OCI-LY1 (cell line): Measurements from ENCODE around the gene ASIC3.

ENCODE experiments used
- H2AFZ ChIP-seq: fragments of 200-600 bp; sonication (generic), shearing (Covaris generic); 2 replicates; pipeline ENCODE4 v1.6.0; 2014; ENCODE audit warnings: antibody characterized with exemption, mild to moderate bottlenecking, low read length
- H3F3A ChIP-seq: fragments of 200-600 bp; sonication (generic), shearing (Covaris generic); 2 replicates; pipeline ENCODE4 v1.6.0; 2014; ENCODE audit warnings: mild to moderate bottlenecking, antibody characterized with exemption, low read length, moderate library complexity; ENCODE audit not compliant: insufficient read depth
- H3K27ac ChIP-seq: fragments of 200-600 bp; sonication (generic); 2 replicates; pipeline ENCODE4 v1.5.1; 2014; ENCODE audit warnings: low read length, mixed run types, mild to moderate bottlenecking, low read depth; ENCODE audit not compliant: poor library complexity, severe bottlenecking
- H3K27me3 ChIP-seq: fragments of 200-600 bp; sonication (generic); 2 replicates; pipeline ENCODE4 v1.6.0; 2014; ENCODE audit warnings: antibody characterized with exemption, mild to moderate bottlenecking, low read length, moderate library complexity; ENCODE audit not compliant: insufficient read depth
- H3K36me3 ChIP-seq: fragments of 200-600 bp; sonication (generic); 2 replicates; pipeline ENCODE4 v1.6.1; 2014; ENCODE audit warnings: mild to moderate bottlenecking, antibody characterized with exemption, low read length, moderate library complexity, mixed read lengths; ENCODE audit not compliant: insufficient read depth
- H3K4me1 ChIP-seq: fragments of 200-600 bp; sonication (generic); 2 replicates; pipeline ENCODE4 v1.5.1; 2014; ENCODE audit warnings: mild to moderate bottlenecking, low read length, moderate library complexity; ENCODE audit not compliant: insufficient read depth, severe bottlenecking
- H3K4me2 ChIP-seq: fragments of 200-600 bp; sonication (generic), shearing (Covaris generic); 2 replicates; pipeline ENCODE4 v1.6.1; 2014; ENCODE audit warnings: low read length
- H3K4me3 ChIP-seq: fragments of 200-600 bp; sonication (generic); 2 replicates; pipeline ENCODE4 v1.5.1; 2014; ENCODE audit warnings: low read length, low read depth, mild to moderate bottlenecking, mixed read lengths; ENCODE audit not compliant: poor library complexity, severe bottlenecking
- H3K79me2 ChIP-seq: fragments of 200-600 bp; shearing (Covaris generic); 2 replicates; pipeline ENCODE4 v1.6.1; 2016; ENCODE audit warnings: mixed run types, low read length, mixed read lengths; ENCODE audit not compliant: insufficient read depth
- H3K9ac ChIP-seq: fragments of 200-600 bp; sonication (generic), shearing (Covaris generic); 2 replicates; pipeline ENCODE4 v1.6.1; 2014; ENCODE audit warnings: mild to moderate bottlenecking, low read length, mixed read lengths
- H3K9me2 ChIP-seq: fragments of 200-600 bp; sonication (generic), shearing (Covaris generic); 2 replicates; pipeline ENCODE4 v1.6.1; 2014; ENCODE audit warnings: low read depth, mild to moderate bottlenecking, low read length, mixed read lengths
- H3K9me3 ChIP-seq: fragments of 200-600 bp; shearing (Covaris generic); 2 replicates; pipeline ENCODE4 v1.6.1; 2014; ENCODE audit warnings: low read length, mixed read lengths
- H4K20me1 ChIP-seq: fragments of 200-600 bp; sonication (generic), shearing (Covaris generic); 2 replicates; pipeline ENCODE4 v1.6.0; 2016; ENCODE audit warnings: mild to moderate bottlenecking, low read length; ENCODE audit not compliant: insufficient read depth
- EZH2 ChIP-seq: fragments of 200-600 bp; sonication (generic), shearing (Covaris generic); IDR thresholded peaks from 2 replicates; pipeline ENCODE4 v1.8.0; 2017; ENCODE audit warnings: borderline replicate concordance, mixed run types, mild to moderate bottlenecking, antibody characterized with exemption, low read length, moderate library complexity, mixed read lengths
- TF ChIP-seq, protein P1 (sequence below): fragments of 200-600 bp; sonication (generic), shearing (Covaris generic); IDR thresholded peaks from 2 replicates; pipeline ENCODE4 v1.5.1; 2017; ENCODE audit warnings: mild to moderate bottlenecking, antibody characterized with exemption, low read length, moderate library complexity, mixed read lengths

The ASIC3 gene

GRCh38 chr7:151085329-151085690 lies 37.0 kb downstream of the ASIC3 start:
- Histone ChIP-seq H3K27me3 (peaks cover 16% of the 10 kb centered on the region), H3K79me2 (no peaks in the 10 kb centered on the region), H4K20me1 (no peaks in the 10 kb centered on the region), H3K36me3 (no peaks in the 10 kb centered on the region), H3K9me2 (no peaks in the 10 kb centered on the region), H3K4me1 (peaks cover 42% of the 10 kb centered on the region), H3K9ac (no peak overlapping the region; the same call in 1 of the 2 replicates), H2AFZ (no peak overlapping the region), H3K9me3 (no peaks in the 10 kb centered on the region), H3K27ac (no peak overlapping the region), H3K4me3 (peak overlapping the region; percentile 64), H3K4me2 (peak overlapping the region; percentile 77; the same call in 1 of the 2 replicates), H3F3A (no peaks in the 10 kb centered on the region; the same call in none of the 2 replicates)
- TF ChIP-seq, protein P1, sequence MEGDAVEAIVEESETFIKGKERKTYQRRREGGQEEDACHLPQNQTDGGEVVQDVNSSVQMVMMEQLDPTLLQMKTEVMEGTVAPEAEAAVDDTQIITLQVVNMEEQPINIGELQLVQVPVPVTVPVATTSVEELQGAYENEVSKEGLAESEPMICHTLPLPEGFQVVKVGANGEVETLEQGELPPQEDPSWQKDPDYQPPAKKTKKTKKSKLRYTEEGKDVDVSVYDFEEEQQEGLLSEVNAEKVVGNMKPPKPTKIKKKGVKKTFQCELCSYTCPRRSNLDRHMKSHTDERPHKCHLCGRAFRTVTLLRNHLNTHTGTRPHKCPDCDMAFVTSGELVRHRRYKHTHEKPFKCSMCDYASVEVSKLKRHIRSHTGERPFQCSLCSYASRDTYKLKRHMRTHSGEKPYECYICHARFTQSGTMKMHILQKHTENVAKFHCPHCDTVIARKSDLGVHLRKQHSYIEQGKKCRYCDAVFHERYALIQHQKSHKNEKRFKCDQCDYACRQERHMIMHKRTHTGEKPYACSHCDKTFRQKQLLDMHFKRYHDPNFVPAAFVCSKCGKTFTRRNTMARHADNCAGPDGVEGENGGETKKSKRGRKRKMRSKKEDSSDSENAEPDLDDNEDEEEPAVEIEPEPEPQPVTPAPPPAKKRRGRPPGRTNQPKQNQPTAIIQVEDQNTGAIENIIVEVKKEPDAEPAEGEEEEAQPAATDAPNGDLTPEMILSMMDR, result no peak
- no peak for TF ChIP-seq EZH2

- Histone ChIP-seq H3K27me3 (peaks cover 16% of the 10 kb centered on the region), H3K36me3 (no peaks in the 10 kb centered on the region), H3K4me1 (peaks cover 41% of the 10 kb centered on the region), H3K79me2 (no peaks in the 10 kb centered on the region), H4K20me1 (no peaks in the 10 kb centered on the region), H3K4me3 (peak within 1 kb of the TSS; percentile 64), H3K9ac (peak within 1 kb of the TSS; percentile 55; the same call in 1 of the 2 replicates), H3F3A (no peaks in the 10 kb centered on the region; the same call in none of the 2 replicates), H3K9me3 (no peaks in the 10 kb centered on the region), H3K27ac (no peak within 1 kb of the TSS), H3K9me2 (no peaks in the 10 kb centered on the region), H2AFZ (no peak within 1 kb of the TSS), H3K4me2 (peak within 1 kb of the TSS; percentile 77)
- TF ChIP-seq EZH2, result no peak
- TF ChIP-seq, protein P1, result no peak; the same call in 1 of the 2 replicates
Observed at GRCh38 chr7:151085691-151086620, 37.6 kb downstream of the ASIC3 start, which contains the start of gene AGAP3. AGAP3 (plus strand) TSS chr7:151086475; CDS start chr7:151086742, 267 bp downstream.

DNA sequence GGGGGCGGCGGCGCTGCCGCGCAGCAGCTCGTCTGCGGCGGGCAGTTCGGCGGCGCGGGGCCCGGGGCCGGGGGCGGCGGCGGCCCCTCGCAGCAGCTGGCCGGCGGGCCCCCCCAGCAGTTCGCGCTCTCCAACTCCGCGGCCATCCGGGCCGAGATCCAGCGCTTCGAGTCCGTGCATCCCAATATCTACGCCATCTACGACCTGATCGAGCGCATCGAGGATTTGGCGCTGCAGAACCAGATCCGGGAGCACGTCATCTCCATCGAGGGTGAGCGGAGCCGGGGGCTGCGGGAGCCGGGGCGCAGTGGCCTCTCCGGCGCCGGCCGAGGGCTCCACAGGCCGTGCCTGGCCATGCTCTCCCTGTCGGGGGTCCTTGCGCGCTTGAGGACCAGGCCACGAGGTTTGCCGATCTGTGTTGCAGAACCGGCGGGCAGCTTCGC lies 38.5 kb downstream of the ASIC3 start:
- TF ChIP-seq, protein P1, result no peak
- no peak for TF ChIP-seq EZH2
- H3K36me3 ChIP-seq, result no peaks in the 10 kb centered on the region
- H4K20me1 ChIP-seq, result no peaks in the 10 kb centered on the region
- no peaks in the 10 kb centered on the region; the same call in none of the 2 replicates for H3F3A ChIP-seq
- H3K79me2 ChIP-seq, result no peaks in the 10 kb centered on the region
- H3K9ac ChIP-seq, result peak overlapping the region; percentile 29; the same call in 1 of the 2 replicates
- no peaks in the 10 kb centered on the region for H3K9me2 ChIP-seq
- H2AFZ ChIP-seq, result no peak overlapping the region
- H3K9me3 ChIP-seq, result no peaks in the 10 kb centered on the region
- peak overlapping the region; percentile 65 for H3K4me2 ChIP-seq
- no peak overlapping the region for H3K27ac ChIP-seq
- peaks cover 32% of the 10 kb centered on the region for H3K4me1 ChIP-seq
- peak overlapping the region; percentile 57 for H3K4me3 ChIP-seq
- peaks cover 16% of the 10 kb centered on the region for H3K27me3 ChIP-seq
